Endometrial microvascular endothelial cells (primary cell): ENCODE measurements around the gene MRPL32. TPM values are rescaled to one million over a fixed set of nuclear protein-coding genes. Genes with fewer than 3 reads are reported as not detected.

Experiments used
- in situ Hi-C: cut with HindIII; loops from 2 replicates; pipeline ENCODE4 v1.10.0; 2017; ENCODE audit warnings: low sequenced_read_pairs, low pct_unique_long_range_greater_than_20kb; ENCODE audit errors: inconsistent ontology term
- total RNA-seq: library from RNA; depleted of rRNA; stranded (reverse); fragments of >200 nt; gene quantifications from one replicate; pipeline ENCODE4 v1.2.3, GENCODE V29; 2015; ENCODE audit errors: inconsistent ontology term

The MRPL32 gene
- total RNA-seq, 1 donor from 2014 or later: 89.2 TPM

DNA sequence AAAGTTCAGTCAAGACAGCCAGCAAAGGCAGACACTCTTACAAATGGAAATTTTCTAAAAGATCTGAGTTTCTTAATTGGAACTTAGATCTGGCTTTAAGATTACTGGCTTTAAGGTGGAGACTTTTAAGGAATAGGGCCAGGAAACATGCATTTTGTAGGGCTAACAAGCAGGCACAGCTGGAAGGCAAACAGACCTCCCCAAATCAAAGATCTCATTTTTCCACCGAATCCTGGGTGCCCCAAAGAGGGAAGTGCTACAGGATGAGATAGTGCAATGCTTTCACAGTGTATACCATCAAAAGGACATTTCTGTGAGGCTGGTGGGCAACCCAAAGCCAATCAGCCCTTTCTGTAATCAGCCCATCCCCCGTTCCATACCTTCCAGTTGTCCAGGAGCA is 27.4 kb downstream of the MRPL32 start:
- in situ Hi-C loops: no loop called here

DNA sequence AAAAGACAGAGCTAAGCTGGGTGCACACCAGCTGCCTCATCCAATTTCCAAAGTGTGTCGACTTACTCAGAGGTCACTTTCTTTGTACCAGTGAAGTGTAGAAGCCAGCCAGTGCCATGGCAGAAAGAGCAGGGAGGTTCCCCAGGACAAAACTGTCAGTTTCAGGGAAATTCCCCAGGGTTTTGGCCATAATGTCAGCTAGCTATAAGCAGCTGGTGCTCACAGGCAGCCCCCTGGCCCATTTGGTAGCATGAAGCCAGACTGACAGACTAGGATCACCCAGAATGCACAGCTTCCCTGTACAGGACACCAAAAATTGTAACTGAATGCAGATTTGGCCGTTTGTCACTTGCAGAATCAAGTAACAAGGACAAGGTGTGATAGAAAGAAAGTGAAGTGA is 28.6 kb downstream of the MRPL32 start:
- in situ Hi-C loops: no loop called here

DNA sequence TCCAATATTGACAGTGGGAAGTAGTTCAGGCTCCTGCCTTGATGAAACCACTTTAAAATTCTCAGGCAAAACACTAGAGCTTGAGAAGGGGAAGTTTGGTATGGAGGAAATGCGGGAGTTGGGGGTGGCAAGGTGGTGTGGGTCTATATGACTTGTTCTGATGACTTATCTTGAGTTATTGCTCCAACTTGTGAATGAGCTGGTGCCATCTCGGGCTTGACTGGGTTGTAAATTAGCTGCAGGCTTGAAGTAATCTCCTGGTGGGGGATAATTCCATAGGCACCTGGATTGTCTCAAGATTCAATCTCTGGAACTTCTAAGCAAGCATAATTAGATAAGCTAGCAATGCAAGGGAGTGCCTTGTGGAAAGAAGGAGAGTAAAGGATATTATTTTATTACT is 29.0 kb downstream of the MRPL32 start:
- in situ Hi-C loops: no loop called here

DNA sequence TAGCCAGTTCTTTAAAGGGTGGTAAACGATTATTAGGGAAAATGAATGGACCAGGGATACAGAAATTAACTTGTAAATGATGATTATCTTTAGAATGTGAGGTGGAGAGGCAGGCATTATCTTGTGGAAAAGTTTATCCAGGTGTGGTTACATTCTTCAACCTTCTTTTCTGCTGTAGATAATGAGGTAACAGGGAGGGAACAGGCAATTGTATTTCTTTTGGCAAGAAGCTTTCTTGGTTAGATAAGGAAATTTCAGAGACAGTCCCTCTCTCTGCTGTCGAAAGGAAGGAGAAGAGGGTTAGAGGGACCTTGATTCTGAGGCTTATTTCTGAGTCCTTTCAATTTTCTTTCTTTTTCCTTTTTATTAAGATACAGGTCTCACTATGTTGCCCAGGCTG is 32.1 kb downstream of the MRPL32 start:
- in situ Hi-C loops: no loop called here

DNA sequence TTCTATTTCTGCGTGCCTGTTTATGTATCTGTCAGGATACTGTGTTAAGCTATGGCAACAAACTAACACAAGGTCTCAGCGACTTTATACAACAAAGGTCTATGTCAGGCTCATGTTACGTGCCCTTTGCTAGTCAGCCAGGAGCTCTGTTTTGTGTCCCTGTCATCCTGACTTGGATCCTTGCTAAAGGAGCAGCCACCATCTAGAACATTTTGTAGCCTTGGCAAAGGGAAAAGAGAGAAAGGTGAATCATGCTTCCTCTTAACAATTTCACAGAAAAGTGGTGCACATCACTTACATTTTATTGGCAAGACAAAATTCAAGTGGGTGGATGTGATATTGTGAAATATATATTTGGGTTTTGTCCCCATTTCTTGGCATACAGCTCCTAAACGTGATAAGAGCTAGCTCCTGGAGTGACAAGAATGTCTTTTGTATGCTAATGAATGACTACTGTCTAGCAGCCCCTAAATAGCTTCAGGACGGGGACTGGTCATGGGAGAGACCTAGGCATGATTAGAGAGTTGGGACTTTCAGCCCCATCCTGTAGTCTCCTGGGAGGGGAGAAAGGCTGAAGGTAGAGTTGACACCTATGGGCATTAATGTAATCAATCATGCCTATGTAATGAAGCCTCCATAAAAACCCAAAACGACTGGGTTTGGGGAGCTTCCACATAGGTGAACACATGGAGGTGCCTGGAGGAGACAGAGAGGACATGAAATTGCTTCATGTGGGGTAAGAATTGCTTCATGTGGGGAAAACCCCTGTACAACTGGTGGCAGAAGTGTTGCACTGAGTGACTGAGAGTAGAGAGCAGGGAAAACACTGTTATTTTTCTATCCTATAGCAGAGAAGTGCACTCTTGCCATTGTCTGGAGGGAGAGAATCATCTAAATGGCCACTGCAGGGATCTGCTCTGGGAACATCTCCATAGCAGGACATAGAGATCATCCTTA is 33.0 kb downstream of the MRPL32 start:
- in situ Hi-C loops: no loop called here

DNA sequence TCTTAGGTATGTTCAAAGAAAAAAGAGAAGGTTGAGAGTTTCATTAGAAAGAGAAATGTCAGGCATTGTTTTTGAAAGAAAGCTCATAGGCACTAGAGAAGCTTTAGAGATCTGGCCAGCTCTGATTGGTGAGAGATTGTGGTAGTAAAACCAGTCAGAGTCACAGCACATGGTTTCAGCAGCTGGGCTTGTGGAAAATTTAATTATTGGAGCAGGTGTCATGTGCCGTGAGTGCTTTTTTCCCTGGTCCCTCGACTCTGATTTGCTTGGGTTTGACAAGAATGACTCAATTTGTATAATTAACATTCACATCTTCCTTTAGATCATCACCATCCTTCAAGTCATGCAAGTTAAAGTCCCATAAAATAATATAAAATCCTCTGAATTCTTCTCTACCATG is 35.2 kb downstream of the MRPL32 start:
- in situ Hi-C loops: no loop called here

DNA sequence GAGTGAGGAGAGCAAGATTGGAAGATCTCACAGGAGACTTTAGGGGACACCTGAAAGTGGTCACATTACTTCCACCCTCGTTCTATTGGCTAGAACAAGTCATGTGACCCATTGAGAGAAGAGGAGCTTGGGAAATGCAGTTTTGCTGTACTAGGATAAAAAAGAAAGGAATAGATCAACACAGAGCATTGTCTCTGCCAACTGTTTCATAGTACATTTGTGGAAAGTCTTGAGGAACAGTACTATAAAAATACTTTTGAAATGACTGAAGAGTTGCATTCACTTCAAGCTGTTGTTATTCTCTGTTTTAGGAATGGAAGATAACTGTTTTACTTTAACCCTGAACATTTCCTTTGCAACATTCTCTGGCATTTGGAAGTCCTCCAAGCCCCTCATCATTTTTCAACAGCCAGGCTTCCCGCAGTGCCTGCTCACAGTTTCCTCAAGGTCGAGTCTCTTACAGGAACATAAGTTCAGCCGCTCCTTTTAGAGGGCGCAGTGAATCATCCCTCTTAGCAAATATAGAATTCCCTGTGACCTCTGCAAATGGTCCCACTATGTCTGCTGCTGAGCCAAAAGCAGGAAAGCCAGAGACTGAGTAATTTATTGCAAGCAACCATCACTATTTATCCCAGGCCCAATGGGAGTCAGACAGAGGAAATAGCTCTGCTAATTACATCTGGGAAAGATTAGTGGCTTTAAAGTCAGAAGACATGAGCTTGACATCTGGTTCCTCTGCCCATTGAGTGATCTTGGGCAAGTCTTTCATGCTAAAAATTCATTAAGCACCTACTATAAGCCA is 40.7 kb downstream of the MRPL32 start:
- in situ Hi-C loops: no loop called here

DNA sequence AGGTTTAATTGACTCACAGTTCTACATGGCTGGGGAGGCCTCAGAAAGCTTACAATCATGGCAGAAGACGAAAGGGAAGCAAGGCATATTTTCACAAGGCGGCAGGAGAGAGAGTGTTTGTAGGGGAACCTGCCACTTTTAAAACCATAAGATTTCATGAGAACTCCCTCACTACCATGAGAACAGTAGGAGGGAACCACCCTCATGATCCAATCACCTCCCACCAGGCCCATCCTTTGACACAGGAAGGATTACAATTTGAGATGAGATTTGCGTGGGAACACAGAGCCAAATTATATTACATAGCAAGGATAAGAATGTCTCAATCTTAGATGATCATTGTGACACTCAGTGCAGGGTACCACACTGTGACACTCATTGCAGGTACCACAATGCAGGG is 44.2 kb downstream of the MRPL32 start:
- in situ Hi-C loops: no loop called here

DNA sequence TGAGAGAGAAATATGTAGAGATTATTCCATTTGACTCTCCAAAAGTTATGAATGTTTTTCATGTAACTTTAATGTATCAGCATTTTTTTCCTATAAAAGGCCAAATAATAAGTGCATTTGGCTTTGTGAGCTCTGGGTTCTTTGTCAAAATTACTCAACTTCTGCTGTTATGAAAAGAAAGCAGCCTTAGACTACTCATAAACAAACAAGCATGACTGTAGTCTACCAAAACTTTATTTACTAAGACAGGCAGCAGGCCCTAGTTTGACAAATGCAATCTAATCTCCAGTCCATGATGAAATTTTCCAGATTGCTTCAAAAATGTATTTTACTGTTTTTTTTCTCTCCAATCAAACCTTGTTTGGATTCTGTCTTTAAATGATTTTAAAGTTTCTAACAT is 46.3 kb downstream of the MRPL32 start:
- in situ Hi-C loops: no loop called here

DNA sequence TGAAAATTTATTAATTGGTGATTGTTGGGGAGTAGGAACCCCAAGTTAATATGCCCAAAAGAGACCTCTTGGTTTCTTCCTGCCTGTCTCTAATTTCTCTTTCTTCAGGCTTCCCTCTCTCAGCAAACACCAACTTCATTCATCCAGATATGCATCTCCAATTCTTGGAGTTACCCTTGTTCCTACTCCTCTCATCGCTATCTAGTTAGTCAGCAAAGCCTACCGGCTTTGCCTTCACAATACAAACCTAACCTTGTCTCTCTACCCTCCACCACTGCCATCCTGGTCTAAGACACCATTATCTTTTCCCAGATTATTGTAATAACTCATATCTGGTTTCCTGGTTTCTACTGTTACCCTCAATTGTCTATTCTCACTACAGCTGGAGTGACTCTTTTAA is 47.9 kb downstream of the MRPL32 start:
- in situ Hi-C loops: no loop called here

DNA sequence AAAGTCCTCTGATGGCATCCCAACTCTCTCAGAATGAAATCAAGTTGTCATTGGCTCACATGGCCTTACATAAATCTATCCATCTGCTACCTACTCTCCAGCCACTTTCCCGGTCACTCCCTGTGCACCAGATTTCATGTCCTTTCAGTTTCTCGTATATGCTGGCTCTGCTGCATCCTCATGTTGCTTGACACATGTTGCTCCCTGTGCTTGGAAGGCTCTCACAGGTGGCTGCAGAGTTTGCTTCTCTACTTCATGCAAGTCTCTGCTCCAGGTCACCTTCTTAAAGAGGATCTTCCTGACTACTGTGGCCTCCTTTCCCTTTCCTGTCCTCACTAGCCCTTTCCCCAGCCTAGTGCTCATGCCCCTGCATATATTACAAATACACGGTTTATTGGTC is 48.3 kb downstream of the MRPL32 start:
- in situ Hi-C loops: no loop called here

DNA sequence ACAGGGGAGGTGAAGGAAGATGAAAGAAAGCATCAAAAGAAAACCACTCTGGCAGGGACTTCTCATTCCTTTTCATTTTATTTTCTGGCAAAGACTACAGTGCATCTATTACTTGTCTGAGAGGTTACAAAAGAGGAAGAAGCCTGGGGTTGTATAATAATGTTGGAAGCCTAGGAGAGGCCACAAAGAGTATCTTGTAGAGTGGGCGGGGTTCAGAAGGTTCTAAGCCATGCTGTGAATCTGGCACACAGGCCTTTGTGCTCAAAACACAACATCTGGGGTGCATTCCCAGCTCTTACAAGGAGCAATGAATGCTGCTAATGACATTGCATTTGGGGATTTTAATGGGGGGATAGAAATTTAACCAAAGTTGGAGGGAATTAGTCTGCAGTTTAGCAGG is 49.4 kb downstream of the MRPL32 start:
- in situ Hi-C loops: no loop called here

DNA sequence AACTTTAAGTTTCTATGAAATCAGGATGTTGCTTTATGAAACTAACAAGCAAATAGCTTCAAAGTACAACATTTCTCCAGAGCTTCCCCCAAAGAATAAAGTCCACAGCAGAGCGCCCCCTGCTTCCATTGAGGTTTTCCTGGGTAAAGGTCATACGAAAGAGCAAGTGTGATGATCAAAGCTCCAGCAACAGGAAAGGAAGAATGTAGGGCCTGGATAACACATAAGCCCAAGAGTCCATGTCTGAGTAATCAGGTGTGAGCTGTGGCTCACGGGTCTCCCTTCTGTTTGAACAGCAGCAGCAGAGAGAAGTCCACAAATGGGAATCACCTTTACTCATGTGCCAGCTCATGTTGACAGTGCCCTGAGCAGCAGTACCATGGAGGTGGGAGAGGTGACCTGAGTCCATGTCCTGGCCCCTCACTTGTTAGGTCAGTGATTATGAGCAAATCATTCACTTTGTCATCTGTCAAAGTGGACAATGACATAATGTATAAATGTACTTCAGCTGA is 50.5 kb downstream of the MRPL32 start:
- in situ Hi-C loops: no loop called here

DNA sequence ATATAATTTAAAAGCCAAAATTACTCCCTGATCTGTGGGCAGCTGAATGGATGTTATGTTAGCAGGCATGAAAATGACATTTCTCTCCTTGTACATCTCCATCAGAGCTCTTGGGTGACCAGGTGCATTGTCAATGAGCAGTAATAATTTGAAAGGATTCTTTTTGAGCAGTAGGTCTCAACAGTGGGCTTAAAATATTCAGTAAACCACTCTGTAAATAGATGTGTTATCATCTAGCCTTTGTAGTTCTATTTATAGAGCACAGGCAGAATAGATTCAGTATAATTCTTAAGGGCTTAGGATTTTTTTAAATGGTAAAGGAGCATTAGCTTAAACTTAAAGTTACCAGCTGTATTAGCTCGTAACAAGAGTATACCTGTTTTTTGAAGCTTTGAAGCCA is 52.0 kb downstream of the MRPL32 start:
- in situ Hi-C loops: no loop called here

DNA sequence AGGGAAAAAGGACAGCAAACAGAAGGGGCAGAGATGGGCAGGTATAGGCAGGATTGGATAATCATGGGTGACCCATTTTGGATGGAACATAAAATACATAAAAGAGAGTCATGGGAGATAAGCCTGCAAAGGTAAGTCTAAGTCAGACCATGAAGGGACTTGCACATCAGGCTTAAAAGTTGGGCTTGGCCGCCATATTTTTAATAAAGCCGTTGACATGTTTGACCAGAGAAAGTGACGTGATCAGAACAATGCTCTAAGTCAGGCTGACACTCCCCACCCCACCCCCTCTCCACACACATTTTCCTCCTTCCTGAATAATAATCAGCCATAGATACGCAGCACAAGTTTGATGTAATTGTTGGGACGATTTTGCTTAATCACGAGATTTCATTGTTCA is 54.0 kb downstream of the MRPL32 start:
- in situ Hi-C loops: no loop called here

DNA sequence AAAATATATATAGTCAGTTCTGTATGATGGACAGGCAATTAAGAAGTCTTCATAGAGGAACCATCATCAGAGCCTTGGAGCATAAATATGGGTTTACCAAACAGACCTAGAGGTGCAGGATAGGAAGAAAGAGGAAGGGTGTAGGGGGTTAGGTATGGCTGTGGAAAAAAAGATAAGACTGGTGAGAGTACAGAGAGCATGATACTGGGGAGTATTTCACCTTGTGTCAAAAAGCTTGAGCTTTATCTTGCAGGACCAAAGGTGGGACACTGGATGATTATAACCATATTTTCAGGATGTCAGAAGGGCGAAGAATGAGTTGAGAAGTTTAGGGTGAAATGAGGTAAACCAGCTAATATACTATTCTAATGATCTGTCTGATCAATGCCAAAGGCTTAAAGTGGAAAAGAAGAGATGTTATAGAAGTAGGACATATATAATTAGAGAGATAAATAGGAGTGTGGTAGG is 54.6 kb downstream of the MRPL32 start:
- in situ Hi-C loops: no loop called here
